ENCODE results near the gene DDN.

DNA sequence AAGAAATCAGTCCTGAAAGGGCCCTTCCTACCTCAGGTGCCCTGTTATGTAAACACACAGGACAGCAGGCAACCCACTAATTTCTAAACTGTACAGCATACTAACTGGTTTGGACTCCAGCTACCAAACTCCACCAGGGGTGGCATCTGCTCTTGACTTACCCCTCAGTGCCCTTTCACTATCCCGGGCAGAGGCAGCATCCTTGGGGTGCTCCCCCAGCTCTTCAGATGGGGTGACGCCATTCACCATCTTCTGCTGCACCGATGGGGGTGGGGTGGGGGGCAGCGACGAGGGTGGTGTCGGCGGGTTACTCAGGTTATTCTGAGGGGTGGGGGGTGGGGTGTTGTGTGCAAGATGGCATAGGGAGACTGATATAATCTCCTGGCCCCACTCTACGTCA, 30.9 kb upstream of the DDN start:
- no peak for TF ChIP-seq YY1 (IDR thresholded peaks at IDR 0.05; ENCODE audit: low read depth, low read length)
- TF ChIP-seq POLR2A (IDR thresholded peaks at IDR 0.05; ENCODE audit: low read depth, low read length) = no peak

Data from GM12878 (cell line).